B cell (primary cell): ENCODE data around the gene FBLIM1. TPM values are rescaled to one million over a fixed set of nuclear protein-coding genes. Genes with fewer than 3 reads are reported as not detected.

Experiments
- ATAC-seq: fragments of 200-7000 bp; cut with Tn5 transposase; one replicate; pipeline ENCODE4 v1.10.0; 2021; ENCODE audit warnings: low read depth, mild to moderate bottlenecking, moderate number of reproducible peaks, moderate library complexity
- CTCF ChIA-PET: fragments of 350-600 bp; sonication (Branson Sonifier 250); formaldehyde crosslinking; loops from one replicate; lab custom pipeline; 2021; ENCODE audit warnings: antibody characterized with exemption, inconsistent platforms; lab: Charles Lee
- POLR2A ChIA-PET: fragments of 350-600 bp; sonication (Branson Sonifier 250); formaldehyde crosslinking; loops from one replicate; lab custom pipeline; 2021; ENCODE audit warnings: antibody characterized with exemption; lab: Charles Lee
- DNase-seq: peaks from one replicate; pipeline ENCODE4 v3.0.0; 2013
- H2AFZ ChIP-seq: 2 replicates; pipeline ENCODE4 v1.6.1; 2012; ENCODE audit warnings: mild to moderate bottlenecking, low read depth, low read length; ENCODE audit not compliant: insufficient read depth, poor library complexity, severe bottlenecking
- H3K27ac ChIP-seq, 2 donors: 1 replicate in 1 of 2; 2 replicates in 1 of 2; pipeline ENCODE4 v1.5.1; 2012 to 2013; ENCODE audit warnings: low read length in 2 of 2, mild to moderate bottlenecking in 2 of 2, moderate library complexity in 1 of 2
- H3K27me3 ChIP-seq, 4 experiments: fragments of 200-600 bp in 1 of 4; sonication (generic) in 1 of 4; replicated peaks in 1 of 4; 1 replicate in 2 of 4; 2 replicates in 2 of 4; pipeline versions ENCODE4 v1.6.1 to v1.7.0; 2013 to 2016; ENCODE audit warnings: low read length in 3 of 4, mild to moderate bottlenecking in 2 of 4, mixed read lengths in 1 of 4, moderate library complexity in 1 of 4; ENCODE audit not compliant: insufficient read depth in 4 of 4, control insufficient read depth in 3 of 4; ENCODE audit errors: control extremely low read depth in 1 of 4
- H3K36me3 ChIP-seq, 2 experiments: replicated peaks in 1 of 2; 1 replicate in 1 of 2; 2 replicates in 1 of 2; pipeline versions ENCODE4 v1.6.1 to v1.7.1; 2013; ENCODE audit warnings: low read length in 1 of 2; ENCODE audit not compliant: insufficient read depth in 2 of 2, control insufficient read depth in 1 of 2; ENCODE audit errors: control extremely low read depth in 1 of 2, extremely low read depth in 1 of 2
- H3K4me1 ChIP-seq, 2 donors: fragments of 200-600 bp in 1 of 2; sonication (generic) in 1 of 2; 1 replicate in 1 of 2; 2 replicates in 1 of 2; pipeline versions ENCODE4 v1.5.1 to v1.6.1; 2013 to 2017; ENCODE audit warnings: low read length in 2 of 2; ENCODE audit not compliant: control insufficient read depth in 2 of 2, insufficient read depth in 2 of 2
- H3K4me2 ChIP-seq: replicated peaks from 2 replicates; pipeline ENCODE3; 2012; ENCODE audit warnings: mild to moderate bottlenecking, low read depth, low read length; ENCODE audit not compliant: poor library complexity, severe bottlenecking
- H3K4me3 ChIP-seq, 5 experiments: fragments of 200-600 bp in 1 of 5; sonication (generic) in 1 of 5; 1 replicate in 3 of 5; 2 replicates in 2 of 5; pipeline versions ENCODE4 v1.5.1 to v1.7.0; 2011 to 2016; ENCODE audit warnings: low read length in 4 of 5, mild to moderate bottlenecking in 4 of 5, low read depth in 2 of 5, control low read depth in 1 of 5, moderate library complexity in 1 of 5; ENCODE audit not compliant: insufficient read depth in 1 of 5; ENCODE audit errors: control extremely low read depth in 1 of 5, extremely low read depth in 1 of 5
- H3K79me2 ChIP-seq: fragments of 200-600 bp; sonication (generic); one replicate; pipeline ENCODE4 v1.6.0; 2016; ENCODE audit warnings: low read length; ENCODE audit not compliant: control insufficient read depth, insufficient read depth
- H3K9ac ChIP-seq: fragments of 200-600 bp; sonication (generic); 2 replicates; pipeline ENCODE4 v1.6.1; 2017; ENCODE audit warnings: mild to moderate bottlenecking, low read length, moderate library complexity
- H3K9me3 ChIP-seq, 3 donors: one replicate each; pipeline versions ENCODE4 v1.6.1 to v1.7.1; 2013; ENCODE audit warnings: low read length in 2 of 3; ENCODE audit not compliant: control insufficient read depth in 2 of 3, insufficient read depth in 1 of 3; ENCODE audit errors: control extremely low read depth in 1 of 3
- H4K20me1 ChIP-seq: 2 replicates; pipeline ENCODE4 v1.6.0; 2012; ENCODE audit warnings: mild to moderate bottlenecking, low read length; ENCODE audit not compliant: insufficient read depth, control insufficient read depth, poor library complexity, severe bottlenecking
- H3K27ac Mint-ChIP-seq: one replicate; pipeline ENCODE4 v1.8.0; 2021; ENCODE audit warnings: mixed read lengths
- H3K27me3 Mint-ChIP-seq: one replicate; pipeline ENCODE4 v1.8.0; 2021; ENCODE audit warnings: mixed read lengths
- H3K4me1 Mint-ChIP-seq: one replicate; pipeline ENCODE4 v1.8.0; 2021; ENCODE audit warnings: mixed read lengths
- H3K4me3 Mint-ChIP-seq: one replicate; pipeline ENCODE4 v1.8.0; 2021; ENCODE audit warnings: mixed read lengths
- H3K9me3 Mint-ChIP-seq: one replicate; pipeline ENCODE4 v1.8.0; 2022; ENCODE audit warnings: mixed read lengths; ENCODE audit not compliant: insufficient read depth
- EZH2 ChIP-seq: IDR thresholded peaks from 2 replicates; pipeline ENCODE4 v1.6.1; 2012; ENCODE audit warnings: borderline replicate concordance, low read depth, mild to moderate bottlenecking, moderate library complexity, low read length; ENCODE audit not compliant: insufficient read depth, poor library complexity, severe bottlenecking
- WGBS: methylation state at CpG from one replicate; pipeline ENCODE4 v1.1.5; 2013; ENCODE audit warnings: missing lambda C conversion rate; ENCODE audit not compliant: insufficient coverage; 5-methylcytosine and 5-hydroxymethylcytosine counted together
- intact Hi-C: fragments of 100-400 bp; cut with micrococcal nuclease; formaldehyde crosslinking; loops from one replicate; pipeline ENCODE4 v1.10.0; 2022
- polyA plus RNA-seq: library from polyadenylated mRNA; depleted of rRNA; stranded (reverse); fragments of >200 nt; gene quantifications from 2 replicates; pipeline ENCODE4 v1.2.3, GENCODE V29; 2012
- total RNA-seq, 2 donors: library from RNA; stranded (reverse); fragments of 120-200 nt in 1 of 2; gene quantifications; 1 replicate in 1 of 2; 2 replicates in 1 of 2; pipeline versions ENCODE4 v1.2.3 to v1.2.4, GENCODE V29; 2013 to 2022
- TF ChIP-seq, protein P1 (sequence below): fragments of 200-600 bp; IDR thresholded peaks from one replicate; pipeline ENCODE4 v1.8.0; 2022; ENCODE audit warnings: antibody characterized with exemption, mild to moderate bottlenecking

The FBLIM1 gene
- total and polyA plus RNA-seq, 2 donors (not counting 1 experiment from before 2014, with no cell fraction given), result not detected

DNA sequence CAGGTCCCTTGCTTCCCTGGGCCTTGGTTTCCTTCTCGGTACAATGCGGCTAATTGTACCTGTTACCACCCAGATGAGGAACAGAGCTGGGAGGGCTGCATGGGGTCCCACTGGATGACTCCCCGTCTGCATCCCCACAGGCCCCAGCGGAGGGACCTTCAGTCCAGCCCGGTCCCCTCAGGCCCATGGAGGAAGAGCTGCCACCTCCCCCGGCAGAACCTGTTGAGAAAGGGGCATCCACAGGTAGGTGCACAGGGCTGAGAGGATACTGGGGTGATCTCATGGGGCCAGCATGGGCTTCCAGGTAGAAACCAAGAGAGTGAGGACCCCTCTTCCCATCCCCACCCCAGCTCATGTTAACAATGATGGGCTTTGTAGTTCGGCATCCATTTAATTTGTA is 9.8 kb downstream of the FBLIM1 start:
- H3K27me3 Mint-ChIP-seq, result peaks cover 30% of the 10 kb centered on the region
- Histone ChIP-seq H2AFZ (no peak overlapping the region), H3K4me2 (no peak overlapping the region), H3K4me3 (no peak overlapping the region), H3K36me3 (no peaks in the 10 kb centered on the region), H3K9me3 (no peaks in the 10 kb centered on the region), H3K27me3 (peaks cover 0 to 6% (median 0%) of the 10 kb centered on the region in 4 experiments), H3K27ac (no peak overlapping the region), H4K20me1 (no peaks in the 10 kb centered on the region), H3K9ac (no peak overlapping the region), H3K79me2 (no peaks in the 10 kb centered on the region), H3K4me1 (no peaks in the 10 kb centered on the region)
- no peak overlapping the region for H3K27ac Mint-ChIP-seq
- H3K4me1 Mint-ChIP-seq, result no peaks in the 10 kb centered on the region
- 100% methylated on average over 3 of the region's 7 CpGs for WGBS
- ChIA-PET POLR2A (no interaction called here), CTCF (interaction anchor here (1.3 kb wide), 1 partner anchor 23 kb away, joined by 5 read pairs; no protein-coding TSS in a partner anchor)
- no peak overlapping the region for H3K4me3 Mint-ChIP-seq
- no peak for DNase-seq
- ATAC-seq, result no peak
- no peak for TF ChIP-seq EZH2
- TF ChIP-seq, protein P1, sequence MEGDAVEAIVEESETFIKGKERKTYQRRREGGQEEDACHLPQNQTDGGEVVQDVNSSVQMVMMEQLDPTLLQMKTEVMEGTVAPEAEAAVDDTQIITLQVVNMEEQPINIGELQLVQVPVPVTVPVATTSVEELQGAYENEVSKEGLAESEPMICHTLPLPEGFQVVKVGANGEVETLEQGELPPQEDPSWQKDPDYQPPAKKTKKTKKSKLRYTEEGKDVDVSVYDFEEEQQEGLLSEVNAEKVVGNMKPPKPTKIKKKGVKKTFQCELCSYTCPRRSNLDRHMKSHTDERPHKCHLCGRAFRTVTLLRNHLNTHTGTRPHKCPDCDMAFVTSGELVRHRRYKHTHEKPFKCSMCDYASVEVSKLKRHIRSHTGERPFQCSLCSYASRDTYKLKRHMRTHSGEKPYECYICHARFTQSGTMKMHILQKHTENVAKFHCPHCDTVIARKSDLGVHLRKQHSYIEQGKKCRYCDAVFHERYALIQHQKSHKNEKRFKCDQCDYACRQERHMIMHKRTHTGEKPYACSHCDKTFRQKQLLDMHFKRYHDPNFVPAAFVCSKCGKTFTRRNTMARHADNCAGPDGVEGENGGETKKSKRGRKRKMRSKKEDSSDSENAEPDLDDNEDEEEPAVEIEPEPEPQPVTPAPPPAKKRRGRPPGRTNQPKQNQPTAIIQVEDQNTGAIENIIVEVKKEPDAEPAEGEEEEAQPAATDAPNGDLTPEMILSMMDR, result no peak
- intact Hi-C loops, result no loop called here
- no peaks in the 10 kb centered on the region for H3K9me3 Mint-ChIP-seq

DNA sequence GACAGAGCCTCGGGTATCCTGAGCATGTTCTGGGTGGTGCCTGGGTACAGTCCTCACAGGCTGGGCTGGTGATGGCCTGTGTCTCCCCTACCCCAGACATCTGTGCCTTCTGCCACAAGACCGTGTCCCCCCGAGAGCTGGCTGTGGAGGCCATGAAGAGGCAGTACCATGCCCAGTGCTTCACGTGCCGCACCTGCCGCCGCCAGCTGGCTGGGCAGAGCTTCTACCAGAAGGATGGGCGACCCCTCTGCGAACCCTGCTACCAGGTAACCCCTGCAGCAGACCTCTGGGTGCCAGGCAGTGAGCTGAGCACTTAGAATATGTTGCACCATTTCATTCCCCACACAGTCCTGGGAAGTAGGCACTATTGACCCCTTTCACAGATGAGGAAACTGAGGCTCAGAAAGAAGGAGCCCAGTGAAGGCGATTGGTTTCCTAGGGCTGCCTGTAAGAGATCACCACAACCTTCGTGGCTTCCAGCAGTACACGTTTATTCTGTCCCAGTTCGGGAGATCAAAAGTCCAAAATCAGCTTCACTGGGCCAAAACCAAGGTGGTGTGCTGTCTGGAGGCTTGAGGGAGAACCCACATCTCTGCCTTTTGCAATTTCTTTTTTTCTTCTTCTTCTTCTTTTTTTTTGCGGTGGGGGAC is 11.8 kb downstream of the FBLIM1 start:
- H3K9me3 ChIP-seq, result no peaks in the 10 kb centered on the region
- no peak overlapping the region for H3K4me3 ChIP-seq
- H3K4me1 Mint-ChIP-seq, result no peaks in the 10 kb centered on the region
- peaks cover 27% of the 10 kb centered on the region for H3K27me3 Mint-ChIP-seq
- H3K79me2 ChIP-seq, result no peaks in the 10 kb centered on the region
- H3K27ac Mint-ChIP-seq, result no peak overlapping the region
- no peak overlapping the region for H3K4me3 Mint-ChIP-seq
- intact Hi-C loops, result no loop called here
- H3K9ac ChIP-seq, result no peak overlapping the region
- no peak overlapping the region for H3K27ac ChIP-seq
- no peak overlapping the region for H3K4me2 ChIP-seq
- no peaks in the 10 kb centered on the region for H3K9me3 Mint-ChIP-seq
- peaks cover 0 to 9% (median 0%) of the 10 kb centered on the region in 4 experiments for H3K27me3 ChIP-seq
- DNase-seq (no peak), ATAC-seq (no peak)
- no peaks in the 10 kb centered on the region for H4K20me1 ChIP-seq
- CTCF ChIA-PET, result no interaction called here
- H3K4me1 ChIP-seq, result no peaks in the 10 kb centered on the region
- H2AFZ ChIP-seq, result no peak overlapping the region
- TF ChIP-seq, protein P1, result no peak
- TF ChIP-seq EZH2, result no peak
- H3K36me3 ChIP-seq, result no peaks in the 10 kb centered on the region
- WGBS, result 87% methylated on average over 14 of the region's 14 CpGs
- POLR2A ChIA-PET, result no interaction called here
